ENCODE data around the gene ZRANB2.
A peak's percentile ranks its signal among the peaks of the same experiment; 100 is the strongest.

The ZRANB2 gene, protein sequence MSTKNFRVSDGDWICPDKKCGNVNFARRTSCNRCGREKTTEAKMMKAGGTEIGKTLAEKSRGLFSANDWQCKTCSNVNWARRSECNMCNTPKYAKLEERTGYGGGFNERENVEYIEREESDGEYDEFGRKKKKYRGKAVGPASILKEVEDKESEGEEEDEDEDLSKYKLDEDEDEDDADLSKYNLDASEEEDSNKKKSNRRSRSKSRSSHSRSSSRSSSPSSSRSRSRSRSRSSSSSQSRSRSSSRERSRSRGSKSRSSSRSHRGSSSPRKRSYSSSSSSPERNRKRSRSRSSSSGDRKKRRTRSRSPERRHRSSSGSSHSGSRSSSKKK

DNA sequence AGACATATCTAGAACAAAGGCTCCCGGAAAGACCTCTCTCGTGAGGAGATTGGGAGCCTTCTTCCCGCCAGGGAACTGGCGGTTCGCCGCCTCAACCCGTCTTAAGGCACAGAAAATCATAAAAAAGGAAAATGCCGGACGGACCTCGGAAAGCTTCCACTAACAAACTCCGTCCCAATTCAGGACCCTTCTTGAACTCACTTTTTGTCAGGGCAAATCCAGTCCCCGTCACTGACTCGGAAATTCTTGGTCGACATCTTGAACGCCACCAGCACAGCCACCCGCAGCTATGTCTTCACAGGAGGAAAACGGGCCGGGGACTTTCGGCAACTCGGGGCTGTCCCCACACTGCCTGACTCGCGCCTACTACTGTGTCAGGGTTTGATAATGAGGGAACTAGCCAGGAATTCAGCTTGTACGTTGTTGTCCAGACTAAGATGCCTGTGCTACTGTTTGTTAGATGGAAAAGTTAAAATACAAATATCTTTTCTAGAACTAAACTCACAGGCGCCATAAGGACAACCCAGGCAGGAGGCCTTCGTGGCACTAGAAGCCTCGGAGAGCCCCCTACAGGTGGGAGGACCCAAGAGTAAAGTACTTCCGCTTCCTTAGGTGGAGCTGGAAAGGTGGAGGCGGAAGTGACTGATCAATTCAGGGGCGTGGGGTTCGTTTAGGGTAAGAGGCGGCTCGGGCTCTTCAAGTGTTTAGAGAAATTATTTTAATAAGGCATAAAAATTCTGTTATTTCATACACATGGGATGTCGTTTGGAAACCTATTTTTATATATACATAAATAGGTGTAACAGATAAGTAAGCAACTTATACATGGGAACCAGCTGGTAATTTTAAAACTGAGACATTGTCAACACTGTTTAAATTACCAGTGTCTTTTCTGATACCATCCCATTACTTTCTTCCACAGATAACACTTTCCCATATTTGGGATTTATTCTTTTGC is at the start of gene ZRANB2:
Gene ZRANB2 (minus strand): TSS at position 297 of the 958 bp plus-strand sequence. CDS start 40 bp downstream, at position 257.
- peak; percentile 97 for DNase-seq (ENCODE audit: low spot score)

DNA sequence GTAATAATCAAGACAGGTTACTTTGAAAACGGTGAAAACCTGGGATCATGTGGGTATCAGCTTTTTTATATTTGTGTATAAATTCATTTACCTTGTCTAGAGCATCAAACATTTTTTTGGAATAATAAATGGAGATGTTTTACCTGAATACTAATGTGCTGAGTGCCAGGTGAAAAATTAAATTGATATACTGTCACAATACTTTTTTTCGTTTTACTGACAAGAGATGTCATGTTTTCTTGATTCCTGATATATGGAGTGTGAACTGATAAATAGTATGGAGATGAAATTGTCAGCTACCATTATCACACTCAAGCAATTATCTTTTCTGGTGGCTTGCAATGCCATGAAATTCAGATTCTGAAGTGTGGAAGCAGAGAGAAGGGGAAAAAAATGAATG is 47.2 kb upstream of the ZRANB2 start:
- DNase-seq (ENCODE audit: low spot score) = no peak

DNA sequence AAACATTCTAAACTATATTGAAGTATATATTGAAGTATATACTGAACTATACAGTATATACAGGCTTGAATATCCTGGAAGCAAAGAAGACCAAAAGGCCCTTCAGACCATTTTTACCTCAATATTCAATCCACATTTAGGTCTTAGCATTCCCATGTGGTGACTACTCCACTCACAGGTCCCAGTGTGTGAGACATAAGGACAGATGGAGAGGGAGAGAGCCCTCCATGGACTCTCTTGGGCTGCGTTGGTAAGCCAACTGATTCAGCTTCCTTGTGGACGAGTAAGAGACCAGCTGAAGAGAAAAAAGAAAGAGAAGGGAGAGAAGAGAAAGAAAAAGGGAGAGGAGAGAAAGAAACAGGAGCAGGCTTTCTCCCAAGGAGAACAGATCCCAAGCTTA is 37.3 kb upstream of the ZRANB2 start:
- no peak for DNase-seq (ENCODE audit: low spot score)

DNA sequence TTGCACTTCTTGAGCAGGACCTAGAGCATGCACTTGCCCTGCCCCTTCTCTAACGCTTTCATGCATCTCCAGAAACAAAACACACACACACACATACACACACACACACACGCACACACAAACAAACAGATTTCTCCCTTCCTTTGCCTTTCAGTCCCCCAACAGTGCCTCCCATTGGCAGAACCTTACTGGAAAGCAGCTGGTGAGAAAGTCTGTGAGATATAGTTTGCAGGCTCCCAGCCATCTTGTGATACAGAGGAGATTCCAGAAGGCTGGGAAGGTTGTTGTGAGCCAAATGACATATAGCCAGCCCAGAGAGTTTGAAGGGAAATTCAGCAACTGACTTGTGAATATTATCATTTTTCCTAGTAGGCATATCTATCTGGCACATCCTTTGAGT is 35.9 kb upstream of the ZRANB2 start:
- no peak for DNase-seq (ENCODE audit: low spot score)

DNA sequence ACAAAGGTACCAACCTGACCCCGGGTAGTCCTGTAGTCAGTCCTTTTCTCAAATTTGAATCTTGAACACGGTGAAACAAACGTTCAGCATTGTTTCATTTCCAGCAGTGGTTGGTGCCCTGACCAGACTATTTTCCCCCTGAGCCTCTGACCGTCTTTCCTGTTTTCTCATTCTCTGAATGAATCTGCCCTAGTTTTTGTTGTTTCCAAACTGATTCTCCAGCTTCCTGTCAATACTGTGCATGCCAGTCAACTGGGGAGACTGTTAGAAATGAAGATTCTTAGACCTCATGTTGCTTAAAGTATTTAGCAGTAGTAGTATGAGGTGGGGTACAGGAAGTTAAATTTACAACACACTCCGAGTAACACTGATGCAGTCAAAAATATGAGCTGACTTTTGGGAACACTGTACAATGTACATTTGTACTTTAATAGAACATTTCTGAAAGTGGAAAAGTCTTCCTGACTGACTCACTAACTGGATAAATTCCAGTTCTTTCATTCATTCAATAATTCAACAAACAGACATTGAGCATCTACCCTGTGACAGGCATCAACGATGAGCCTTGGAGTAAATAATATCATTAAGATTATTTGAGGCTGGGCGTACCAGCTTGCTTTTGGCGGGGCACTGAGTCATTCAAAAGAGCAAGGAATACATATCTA is 26.0 kb upstream of the ZRANB2 start:
- DNase-seq (ENCODE audit: low spot score) = no peak

DNA sequence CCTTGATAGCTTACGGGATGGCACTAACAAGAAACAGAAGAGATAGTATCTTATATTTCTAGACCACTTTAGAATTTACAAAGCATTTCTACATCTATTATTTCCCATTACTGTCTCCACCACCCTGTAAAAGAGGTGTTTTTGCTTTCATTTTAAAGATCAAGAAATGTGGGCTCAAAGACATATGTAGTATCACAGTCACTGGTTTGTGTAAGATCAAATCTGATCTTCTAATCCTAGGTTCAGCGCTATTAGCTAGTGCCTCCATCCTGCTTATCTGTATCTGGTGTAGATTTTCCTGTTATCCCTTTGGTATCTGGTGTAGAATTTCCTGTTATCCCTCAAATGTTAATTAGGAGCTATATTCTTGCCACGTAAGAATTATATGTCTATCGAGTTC is 23.6 kb upstream of the ZRANB2 start:
- DNase-seq (ENCODE audit: low spot score) = no peak

DNA sequence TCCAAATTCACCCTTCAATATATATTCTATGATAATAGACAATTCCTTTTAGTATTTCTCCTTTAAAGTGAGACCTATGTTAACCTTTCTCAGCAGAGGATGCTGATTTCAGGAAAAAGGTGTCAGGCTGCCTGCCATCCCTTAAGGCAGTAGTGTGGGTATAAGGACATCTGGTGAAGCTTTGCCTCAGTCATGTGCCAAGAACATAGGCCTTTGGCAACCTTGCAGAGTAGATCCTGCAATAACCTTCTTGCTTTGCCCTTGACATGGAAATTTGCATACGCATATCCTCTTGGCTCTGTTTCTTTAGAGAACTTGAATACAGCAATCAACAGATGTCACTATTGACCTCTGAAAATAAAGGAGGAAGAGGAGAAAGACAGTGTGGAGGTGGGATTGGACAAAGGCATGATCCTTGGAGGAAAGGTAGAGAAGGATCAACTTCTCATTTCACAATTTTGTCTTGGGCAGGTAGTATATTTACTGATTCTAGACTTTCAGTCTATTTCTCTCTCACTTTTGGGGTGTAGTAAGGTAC is 21.1 kb upstream of the ZRANB2 start:
- DNase-seq (ENCODE audit: low spot score) = no peak

DNA sequence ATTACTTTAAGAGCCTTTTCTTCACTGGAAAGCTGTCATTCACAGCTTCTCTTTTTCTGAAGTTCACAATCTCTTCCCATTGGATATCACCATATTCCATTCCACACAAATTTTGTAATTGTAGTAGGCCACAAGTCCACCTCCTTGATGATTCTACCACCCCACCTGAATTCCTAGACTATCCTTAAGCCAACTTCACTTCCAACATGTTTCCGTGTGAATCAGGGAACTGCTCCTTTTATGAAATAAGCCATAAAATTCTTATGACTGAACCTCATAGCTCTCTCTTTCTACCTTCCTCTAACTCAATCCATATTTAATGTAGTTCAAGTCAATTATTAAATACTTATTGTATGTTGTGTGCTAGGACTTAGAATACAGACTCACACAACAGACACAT is 16.6 kb upstream of the ZRANB2 start:
- no peak for DNase-seq (ENCODE audit: low spot score)

DNA sequence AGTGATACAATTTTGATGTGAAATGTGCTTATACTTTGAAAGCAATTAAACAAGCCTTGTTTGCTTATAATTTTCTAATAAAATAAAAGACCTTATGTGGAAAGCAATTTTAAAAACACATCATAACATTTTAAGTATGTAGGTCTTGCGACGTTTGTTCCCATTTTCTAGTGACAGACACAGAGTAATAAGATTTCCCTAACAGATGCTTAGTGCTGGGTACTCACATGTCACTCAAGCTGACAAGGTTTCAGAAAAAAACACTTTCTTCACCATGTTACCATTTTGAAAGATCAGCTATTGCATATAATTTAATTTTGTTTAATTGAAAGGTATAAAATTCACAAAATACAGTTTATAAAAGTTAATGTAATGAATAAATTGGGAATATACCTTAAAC is 14.1 kb upstream of the ZRANB2 start:
- DNase-seq (ENCODE audit: low spot score) = no peak

DNA sequence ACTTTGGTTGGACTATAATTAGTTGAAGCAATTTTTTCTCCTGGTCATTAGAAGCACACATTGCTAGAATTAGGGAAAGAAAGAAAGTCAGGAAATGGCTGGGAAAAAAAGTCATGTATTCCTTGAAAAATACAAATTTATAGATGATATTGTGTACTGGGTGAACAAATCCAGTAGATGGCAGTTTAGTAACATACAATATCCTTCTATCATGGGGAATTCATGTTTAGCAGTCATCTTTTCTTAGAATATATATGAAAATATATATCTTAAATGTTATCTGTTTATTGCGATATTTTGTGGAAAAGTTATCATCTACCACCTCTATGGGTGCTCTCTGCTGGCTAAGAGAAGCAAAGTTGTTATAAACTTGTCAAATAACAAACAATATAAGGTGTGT is 13.1 kb upstream of the ZRANB2 start:
- peak; percentile 43 for DNase-seq (ENCODE audit: low spot score)

DNA sequence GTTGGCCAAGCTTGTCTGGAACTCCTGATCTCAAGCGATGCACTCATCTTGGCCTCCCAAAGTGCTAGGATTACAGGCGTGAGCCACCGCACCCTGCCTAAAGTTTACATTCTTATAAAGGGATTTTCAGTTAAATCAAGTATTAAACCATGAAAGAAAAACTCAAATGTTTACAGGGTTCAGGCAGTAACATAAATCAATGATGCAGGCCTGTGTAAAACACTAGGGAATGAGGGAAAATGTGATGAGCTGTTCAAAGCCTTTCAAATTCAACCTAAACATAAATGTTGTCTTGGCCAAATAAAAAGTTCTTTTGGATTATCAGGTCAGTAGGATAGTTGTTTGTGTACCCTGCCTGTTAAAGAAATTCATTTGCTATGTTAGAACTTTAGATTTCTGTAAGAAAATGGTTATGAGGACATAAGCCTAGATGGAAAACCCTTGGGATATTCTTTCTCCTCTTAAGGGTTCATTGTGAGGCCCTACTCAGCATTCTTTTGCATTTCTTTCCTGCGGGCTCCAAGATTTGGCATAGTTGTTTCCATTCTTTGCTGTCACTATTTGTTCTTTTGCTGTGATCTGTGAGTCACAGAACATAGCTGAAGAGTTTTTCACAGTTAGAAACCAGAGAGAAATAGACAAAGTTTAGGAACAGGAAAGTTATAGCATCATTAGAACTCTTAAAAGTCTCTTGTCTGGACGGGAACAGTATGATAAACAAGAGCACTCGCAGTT is 8.9 kb upstream of the ZRANB2 start:
- no peak for DNase-seq (ENCODE audit: low spot score)

DNA sequence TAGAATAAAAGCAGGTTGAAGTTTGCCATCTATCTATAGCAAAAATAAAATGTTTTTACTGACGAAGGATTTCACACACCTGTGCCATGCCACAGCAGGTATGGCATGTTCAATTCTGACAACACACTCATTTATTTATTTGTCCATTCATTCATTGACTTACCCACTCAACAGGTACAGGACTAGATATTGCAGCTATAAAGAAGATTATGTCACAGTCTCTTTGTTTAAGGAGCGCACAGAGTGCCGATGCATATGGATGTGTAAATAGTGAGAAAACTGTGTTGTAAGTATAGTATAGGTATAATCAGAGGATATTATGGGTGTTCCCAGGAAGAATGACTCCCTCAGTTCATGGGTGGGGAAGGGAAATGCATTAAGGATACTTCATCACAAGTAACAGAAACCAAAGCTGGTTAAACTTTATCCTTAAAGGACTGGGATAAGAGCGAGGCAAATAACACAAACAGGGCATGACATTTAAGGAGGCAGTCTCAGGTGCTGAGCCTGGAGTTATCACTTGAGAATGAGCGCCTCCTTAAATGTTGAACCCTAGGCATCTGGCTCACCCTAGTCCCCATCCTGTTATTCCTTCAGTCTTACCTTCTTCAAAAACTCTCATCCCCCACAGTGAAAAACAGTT is 7.9 kb upstream of the ZRANB2 start:
- DNase-seq (ENCODE audit: low spot score) = no peak

DNA sequence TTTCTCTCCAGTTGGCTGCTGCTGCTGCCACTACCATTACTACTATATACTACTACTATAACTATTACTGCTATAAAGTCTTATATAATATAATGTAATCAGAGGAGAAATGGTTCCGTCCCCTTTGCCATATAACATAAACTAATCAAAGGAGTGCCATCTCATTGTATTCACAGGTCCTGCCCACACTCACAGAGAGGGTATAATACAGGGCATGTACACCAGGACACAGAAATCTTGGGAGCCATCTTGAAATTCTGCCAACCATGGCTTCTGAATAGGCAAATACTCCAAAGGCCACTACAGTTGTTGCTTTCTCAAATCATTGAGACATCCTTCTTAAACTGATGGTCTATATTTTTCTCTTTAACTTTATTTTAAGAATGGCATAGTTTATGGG is 6.9 kb upstream of the ZRANB2 start:
- no peak for DNase-seq (ENCODE audit: low spot score)

DNA sequence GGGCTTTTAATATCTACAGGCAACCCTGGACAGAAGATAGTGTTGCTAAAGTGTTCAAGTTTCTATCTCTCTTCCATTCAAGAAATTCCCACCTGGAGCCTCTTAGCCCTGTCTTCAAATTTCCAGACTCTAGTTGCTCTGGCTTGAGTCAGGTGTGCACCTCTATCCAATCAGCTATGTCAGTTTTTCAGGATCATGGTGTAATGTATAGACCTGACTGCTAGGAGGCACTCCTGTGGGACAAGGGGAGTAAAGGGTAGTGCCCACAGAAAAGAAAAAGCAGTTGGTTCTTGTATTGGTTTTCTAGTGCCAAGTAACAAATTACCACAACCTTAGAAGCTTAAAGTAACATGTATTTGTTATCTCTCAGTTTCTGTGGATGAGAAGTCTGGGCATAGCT is 6.2 kb upstream of the ZRANB2 start:
- DNase-seq (ENCODE audit: low spot score) = no peak

DNA sequence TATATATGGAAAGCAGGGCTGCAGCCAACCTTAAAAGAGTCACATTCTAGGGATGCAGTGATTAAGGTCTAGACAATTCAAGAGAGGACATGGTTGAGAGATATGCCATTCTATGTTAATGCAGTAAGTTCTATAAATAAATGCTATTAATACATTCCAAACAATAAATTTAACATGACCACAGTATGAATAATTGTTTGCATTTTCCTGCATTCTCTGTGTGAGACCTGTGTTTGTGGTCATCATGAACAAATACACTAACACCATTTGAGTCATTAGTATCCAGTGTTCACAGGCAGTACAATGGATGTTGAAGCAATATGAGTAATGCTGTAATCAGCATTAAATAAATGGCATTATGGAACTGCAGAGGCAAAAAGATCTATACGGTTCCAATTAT is 5.5 kb upstream of the ZRANB2 start:
- no peak for DNase-seq (ENCODE audit: low spot score)

DNA sequence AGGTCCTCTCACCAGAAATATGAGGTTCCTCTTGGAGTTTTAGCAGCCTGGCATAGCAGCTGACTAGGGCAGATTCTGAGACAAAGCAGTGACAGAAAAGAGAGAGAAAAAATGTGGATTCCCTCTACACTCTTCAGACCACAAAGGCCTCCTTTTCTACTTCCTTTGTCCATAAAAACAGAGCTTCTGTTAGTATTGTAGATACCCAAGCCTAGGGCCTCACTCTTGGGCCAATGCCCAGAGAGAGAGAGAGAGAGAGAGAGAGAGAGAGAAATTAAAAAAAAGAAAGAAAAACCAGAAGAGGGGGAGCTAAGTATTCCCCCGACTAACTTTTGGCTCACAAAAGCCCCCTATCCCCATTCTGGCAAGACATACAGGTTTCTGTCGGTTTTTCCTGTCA is 2.4 kb upstream of the ZRANB2 start:
- DNase-seq (ENCODE audit: low spot score) = no peak

DNA sequence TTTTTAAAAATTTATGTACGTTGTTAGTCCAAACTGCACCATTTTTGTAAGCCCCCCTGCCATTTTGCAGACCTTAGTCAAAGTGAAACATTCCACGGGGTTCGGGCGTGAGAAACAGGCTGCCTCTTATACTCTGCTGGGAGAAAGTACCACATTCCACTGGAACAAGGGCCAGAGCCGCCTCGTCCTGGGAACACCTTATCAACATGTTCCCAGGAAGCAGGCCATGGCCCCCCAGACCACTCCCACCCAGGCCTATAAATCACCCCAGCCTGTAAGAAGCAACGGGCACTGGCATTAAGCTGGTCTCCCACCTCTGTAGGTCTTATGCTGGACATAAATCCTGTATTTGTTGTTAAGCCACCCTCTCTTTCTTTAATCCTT is 854 bp upstream of the ZRANB2 start:
- no peak for DNase-seq (ENCODE audit: low spot score)

DNA sequence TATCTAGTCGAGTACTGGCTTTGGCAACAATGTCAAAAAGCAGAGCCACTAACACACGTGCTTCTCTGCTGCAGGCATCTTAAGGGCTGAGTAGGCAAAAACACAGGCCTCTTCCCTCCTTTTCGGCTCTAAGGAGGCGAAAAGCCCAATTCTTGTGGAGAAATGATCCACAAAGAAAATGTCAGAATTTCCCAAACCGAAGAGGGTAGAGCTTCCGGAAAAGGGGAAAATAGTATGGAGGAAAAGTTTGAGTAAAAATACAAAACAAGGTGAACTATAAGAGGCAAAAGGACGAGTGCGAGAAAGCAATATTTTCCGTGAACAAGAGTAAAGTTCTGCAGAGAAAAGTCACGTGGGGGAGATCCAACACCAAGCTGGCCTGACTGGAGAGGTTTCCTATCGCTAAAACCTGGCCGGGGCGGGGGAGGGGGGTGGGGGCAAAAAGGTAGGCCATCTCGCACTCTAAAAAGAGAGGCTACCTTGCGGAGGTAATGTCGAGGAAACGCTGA is 551 bp downstream of the ZRANB2 start:
- peak; percentile 36 for DNase-seq (ENCODE audit: low spot score)

DNA sequence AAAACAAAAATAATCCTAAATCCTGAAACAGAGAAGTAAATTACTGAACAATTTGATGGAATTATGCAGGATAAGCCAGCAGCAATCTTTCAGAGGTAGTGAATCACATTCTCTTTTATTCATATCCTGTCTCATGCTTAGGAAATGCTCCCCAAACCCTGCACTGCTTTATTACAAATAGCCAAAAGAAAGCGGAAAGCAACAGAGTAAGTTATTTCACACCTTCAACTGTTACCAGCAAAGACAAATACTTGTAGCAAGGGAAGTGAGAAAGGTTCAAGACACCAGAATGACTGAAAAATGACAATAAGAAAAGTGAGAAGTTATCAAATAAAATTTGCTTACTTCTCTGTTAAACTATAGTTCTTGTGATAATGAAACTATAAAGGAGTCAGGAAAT is 6.2 kb downstream of the ZRANB2 start:
- DNase-seq (ENCODE audit: low spot score) = no peak

DNA sequence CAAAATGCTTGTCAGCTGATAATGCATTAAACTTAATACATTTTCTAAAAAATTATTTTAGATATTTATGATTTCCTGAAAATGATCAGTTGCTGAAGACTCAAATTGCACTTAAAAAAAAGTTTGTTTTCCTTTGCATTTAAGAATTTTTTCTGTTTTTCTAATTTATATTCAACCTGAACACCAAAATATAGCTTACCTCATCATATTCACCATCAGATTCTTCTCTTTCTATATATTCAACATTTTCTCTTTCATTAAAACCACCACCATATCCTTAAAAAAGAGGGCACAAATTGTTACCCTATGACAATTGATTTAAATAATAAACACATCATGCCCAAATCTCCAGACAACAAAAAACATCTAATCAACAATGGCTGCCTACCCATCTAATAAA is 8.6 kb downstream of the ZRANB2 start:
- no peak for DNase-seq (ENCODE audit: low spot score)

DNA sequence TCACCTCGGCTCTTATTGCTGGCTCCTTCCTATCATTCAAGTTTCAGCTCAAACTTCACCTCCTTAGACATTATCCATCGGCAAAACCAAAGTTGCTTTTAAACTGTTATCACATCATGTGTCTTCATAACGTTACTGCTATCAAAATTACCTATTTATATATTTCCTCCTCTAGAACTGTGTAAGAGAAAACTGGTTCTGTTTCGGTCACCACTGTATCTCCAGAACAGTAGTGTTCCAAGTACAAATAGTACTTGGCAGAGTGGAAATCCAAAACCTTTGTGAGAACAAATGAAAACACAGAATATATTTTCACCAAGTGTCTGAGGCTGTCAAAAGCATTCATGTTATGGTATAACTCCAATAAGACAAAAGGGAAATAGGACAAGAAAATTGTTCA is 9.1 kb downstream of the ZRANB2 start:
- no peak for DNase-seq (ENCODE audit: low spot score)

All from cerebellar cortex (tissue), 1 donor.